PC-3 (cell line): ENCODE results near the gene GDA.

Source experiments
- CTCF ChIP-seq: fragments of 300-600 bp; sonication (generic); conservative IDR thresholded peaks from 2 replicates; pipeline ENCODE4 v1.5.1; 2017; ENCODE audit warnings: antibody characterized with exemption, low read depth, mild to moderate bottlenecking, low read length
- EZH2 ChIP-seq: fragments of 300-600 bp; sonication (generic); IDR thresholded peaks from one replicate; pipeline ENCODE4 v1.6.1; 2017; ENCODE audit warnings: antibody characterized with exemption, mild to moderate bottlenecking, low read length; ENCODE audit not compliant: unreplicated experiment
- EZH2phosphoT487 ChIP-seq: fragments of 300-600 bp; sonication (generic); IDR thresholded peaks from 2 replicates; pipeline ENCODE4 v1.6.1; 2018; ENCODE audit warnings: mild to moderate bottlenecking, antibody characterized with exemption, low read length, borderline replicate concordance

- TF ChIP-seq CTCF (no peak), EZH2phosphoT487 (no peak), EZH2 (no peak)
Observed at GRCh38 chr9:72131206-72131605, 18.0 kb upstream of the GDA start.
